ENCODE measurements around the gene XYLT2. TPM values are rescaled to one million over a fixed set of nuclear protein-coding genes. Genes with fewer than 3 reads are reported as not detected.
A peak's percentile ranks its signal among the peaks of the same experiment; 100 is the strongest.

XYLT2 gene
- total RNA-seq, 1 experiment from 2014 or later = 26.4 TPM

- no peak overlapping the region for H3K4me2 ChIP-seq (ENCODE audit: insufficient read depth, insufficient read length, low read length)
- H3K23ac ChIP-seq (ENCODE audit: insufficient read length, low read depth, low read length) = no peak overlapping the region
- H4K8ac ChIP-seq (replicated peaks; ENCODE audit: insufficient read length, low read depth, low read length) = no peak overlapping the region
- no CpG with 5 or more reads among the region's 7 CpGs for WGBS (ENCODE audit: extremely low coverage, insufficient read length, low lambda C conversion rate)
- no peak overlapping the region for H4K91ac ChIP-seq (ENCODE audit: insufficient read length, low read depth, low read length)
- H3K27me3 Mint-ChIP-seq (ENCODE audit: low read depth) = no peaks in the 10 kb centered on the region
- H3K4me1 Mint-ChIP-seq = no peaks in the 10 kb centered on the region
- H3T11ph ChIP-seq (ENCODE audit: low read length) = no peak overlapping the region
- no peak overlapping the region for H3K4me3 Mint-ChIP-seq
- H3K56ac ChIP-seq (ENCODE audit: insufficient read length, low read depth, low read length) = no peak overlapping the region
- no peak overlapping the region for H2BK5ac ChIP-seq (ENCODE audit: insufficient read length, low read length)
- H2AK5ac ChIP-seq (ENCODE audit: insufficient read length, low read length) = no peak overlapping the region
- H3K23me2 ChIP-seq (ENCODE audit: insufficient read length, low read depth, low read length, poor library complexity, severe bottlenecking) = no peaks in the 10 kb centered on the region
- H3K27ac ChIP-seq (ENCODE audit: insufficient read length, low read depth, low read length) = no peak overlapping the region
- H2BK15ac ChIP-seq (ENCODE audit: low read depth, low read length) = no peak overlapping the region
- H3K18ac ChIP-seq (ENCODE audit: insufficient read length, low read depth, low read length) = no peak overlapping the region
- H3K79me2 ChIP-seq (ENCODE audit: insufficient read depth, low read length) = no peaks in the 10 kb centered on the region
- H3K9me3 ChIP-seq (ENCODE audit: control insufficient read depth, low read depth, low read length) = no peaks in the 10 kb centered on the region
- no peak; the same call in 2 of the 3 replicates for TF ChIP-seq CTCF (conservative IDR thresholded peaks at IDR 0.05)
- no peak overlapping the region for H3K14ac ChIP-seq (ENCODE audit: insufficient read depth, low read length)
- H3K27ac Mint-ChIP-seq = peak overlapping the region in 1 of 3 experiments; percentile 65; a peak in 2 of 7 replicates
- H2AFZ ChIP-seq (ENCODE audit: low read length) = no peak overlapping the region
- no peaks in the 10 kb centered on the region for H3K9me3 Mint-ChIP-seq
- no peak overlapping the region for H2BK20ac ChIP-seq (ENCODE audit: low read depth, low read length, poor library complexity, severe bottlenecking)
- H3K4ac ChIP-seq (ENCODE audit: low read depth, low read length) = no peak overlapping the region
- H2BK120ac ChIP-seq (ENCODE audit: low read depth, low read length, poor library complexity, severe bottlenecking) = no peak overlapping the region
- H3K4me1 ChIP-seq (ENCODE audit: insufficient read depth, low read length) = no peaks in the 10 kb centered on the region
- no peak overlapping the region for H4K5ac ChIP-seq (ENCODE audit: insufficient read length, low read depth, low read length)
- peaks cover 20 to 79% (median 74%) of the 10 kb centered on the region in 3 experiments; a peak in 6 of 7 replicates for H3K36me3 Mint-ChIP-seq (ENCODE audit: insufficient read depth in 1 of 3, low read depth in 3 of 3)
- H3K79me1 ChIP-seq (ENCODE audit: insufficient read depth, low read depth, low read length, poor library complexity, severe bottlenecking) = no peaks in the 10 kb centered on the region
- no peak overlapping the region for H2BK12ac ChIP-seq (ENCODE audit: insufficient read length, low read depth, low read length)
- no peaks in the 10 kb centered on the region for H3K27me3 ChIP-seq (ENCODE audit: insufficient read depth, low read length)
- H3K9ac ChIP-seq (ENCODE audit: extremely low read depth, insufficient read length, low read length) = no peak overlapping the region
- no peak for DNase-seq
- H4K20me1 ChIP-seq (ENCODE audit: control insufficient read depth, insufficient read depth, insufficient read length) = no peaks in the 10 kb centered on the region
These were observed 35.4 kb downstream of the XYLT2 start for GRCh38 chr17:50381260-50381815.
